SK-N-SH (cell line): ENCODE measurements around the gene LRRC75A. TPM values are rescaled to one million over a fixed set of nuclear protein-coding genes. Genes with fewer than 3 reads are reported as not detected.

Experiments
- CTCF ChIA-PET: fragments of 300-600, 350-600 bp; formaldehyde crosslinking; extraction: SDS; loops from one replicate; lab custom pipeline; 2021; lab: Yijun Ruan, JAX
- POLR2A ChIA-PET: fragments of 350-600 bp; sonication (Branson Sonifier 250); formaldehyde crosslinking; extraction: SDS; loops from one replicate; lab custom pipeline; 2020; ENCODE audit warnings: antibody characterized with exemption, inconsistent platforms; lab: Yijun Ruan, JAX
- DNase-seq: peaks from one replicate; pipeline ENCODE4 v3.0.0; 2012
- H2AFZ ChIP-seq: fragments of 200-600 bp; sonication (generic); 2 replicates; pipeline ENCODE4 v1.8.1; 2016; ENCODE audit warnings: antibody characterized with exemption, mild to moderate bottlenecking, low read depth
- H3F3A ChIP-seq: fragments of 200-600 bp; sonication (generic); replicated peaks from 2 replicates; pipeline ENCODE3; 2016; ENCODE audit warnings: antibody characterized with exemption, mild to moderate bottlenecking; ENCODE audit not compliant: insufficient read depth
- H3K27ac ChIP-seq, 2 experiments: fragments of 200-500 bp in 1 of 2; fragments of 200-600 bp in 1 of 2; sonication (Bioruptor generic) in 1 of 2; sonication (generic), shearing (Covaris generic) in 1 of 2; 2 replicates each; pipeline versions ENCODE4 v1.5.1 to v1.6.1; 2014 to 2016; ENCODE audit warnings: low read depth in 2 of 2, inconsistent platforms in 1 of 2, low read length in 1 of 2, mild to moderate bottlenecking in 1 of 2, mixed read lengths in 1 of 2
- H3K27me3 ChIP-seq: fragments of 200-600 bp; sonication (generic), shearing (Covaris generic); 2 replicates; pipeline ENCODE4 v1.6.1; 2016; ENCODE audit warnings: mixed run types; ENCODE audit not compliant: insufficient read depth
- H3K36me3 ChIP-seq, 2 experiments: fragments of 200-500 bp in 1 of 2; fragments of 200-600 bp in 1 of 2; sonication (Bioruptor generic) in 1 of 2; sonication (generic) in 1 of 2; replicated peaks in 1 of 2; 2 replicates each; pipeline versions ENCODE3 to v1.5.1; 2014 to 2016; ENCODE audit warnings: low read length in 1 of 2, mild to moderate bottlenecking in 1 of 2; ENCODE audit not compliant: insufficient read depth in 2 of 2, control insufficient read depth in 1 of 2
- H3K4me1 ChIP-seq, 2 experiments: fragments of 200-500 bp in 1 of 2; fragments of 200-600 bp in 1 of 2; sonication (Bioruptor generic) in 1 of 2; sonication (generic), shearing (Covaris generic) in 1 of 2; 2 replicates each; pipeline versions ENCODE4 v1.5.1 to v1.6.1; 2014 to 2016; ENCODE audit warnings: low read depth in 1 of 2, low read length in 1 of 2, mixed run types in 1 of 2; ENCODE audit not compliant: insufficient read depth in 2 of 2, control insufficient read depth in 1 of 2
- H3K4me2 ChIP-seq: fragments of 200-600 bp; sonication (generic), shearing (Covaris generic); 2 replicates; pipeline ENCODE4 v1.6.1; 2017; ENCODE audit warnings: mixed run types
- H3K4me3 ChIP-seq, 2 experiments: fragments of 200-500 bp in 1 of 2; fragments of 200-600 bp in 1 of 2; sonication (Bioruptor generic) in 1 of 2; sonication (generic), shearing (Covaris generic) in 1 of 2; 2 replicates each; pipeline versions ENCODE4 v1.5.1 to v1.8.1; 2014 to 2016; ENCODE audit warnings: low read depth in 2 of 2, inconsistent platforms in 1 of 2, low read length in 1 of 2, mild to moderate bottlenecking in 1 of 2, mixed read lengths in 1 of 2, moderate library complexity in 1 of 2
- H3K79me2 ChIP-seq: fragments of 200-600 bp; sonication (generic); 2 replicates; pipeline ENCODE4 v1.8.1; 2017; ENCODE audit warnings: mild to moderate bottlenecking; ENCODE audit not compliant: insufficient read depth
- H3K9ac ChIP-seq: fragments of 200-600 bp; sonication (generic); 2 replicates; pipeline ENCODE4 v1.6.1; 2017; ENCODE audit warnings: mixed run types
- H3K9me2 ChIP-seq: fragments of 200-600 bp; sonication (generic); 2 replicates; pipeline ENCODE4 v1.6.1; 2017; ENCODE audit warnings: mixed run types
- H3K9me3 ChIP-seq: fragments of 200-600 bp; sonication (generic); 2 replicates; pipeline ENCODE4 v1.6.1; 2017; ENCODE audit warnings: mixed run types, mild to moderate bottlenecking, moderate library complexity
- H4K20me1 ChIP-seq: fragments of 200-600 bp; sonication (generic); 2 replicates; pipeline ENCODE4 v1.6.1; 2017; ENCODE audit warnings: mild to moderate bottlenecking, mixed run types; ENCODE audit not compliant: insufficient read depth
- CHD2 ChIP-seq: fragments of 150-350 bp; IDR thresholded peaks from 2 replicates; pipeline ENCODE4 v1.6.1; 2018; ENCODE audit warnings: low read length; ENCODE audit not compliant: partially characterized antibody
- CTCF ChIP-seq: fragments of 200-600 bp; sonication (generic); IDR thresholded peaks from 2 replicates; pipeline ENCODE4 v1.6.1; 2017; ENCODE audit warnings: antibody characterized with exemption, mild to moderate bottlenecking, moderate library complexity
- EP300 ChIP-seq, 2 experiments: IDR thresholded peaks; 2 replicates each; pipeline versions ENCODE4 v1.4.0 to v1.6.1; 2012; ENCODE audit warnings: borderline replicate concordance in 1 of 2, low read depth in 1 of 2, low read length in 1 of 2
- PBX3 ChIP-seq: IDR thresholded peaks from 2 replicates; pipeline ENCODE4; 2012
- RAD21 ChIP-seq: IDR thresholded peaks from 2 replicates; pipeline ENCODE4 v1.6.1; 2012; ENCODE audit warnings: mild to moderate bottlenecking, low read length
- REST ChIP-seq: IDR thresholded peaks from 2 replicates; pipeline ENCODE4 v1.6.1; 2012; ENCODE audit warnings: mild to moderate bottlenecking, low read depth, low read length, moderate library complexity
- TEAD4 ChIP-seq: IDR thresholded peaks from 2 replicates; pipeline ENCODE4 v1.4.0; 2012; ENCODE audit warnings: mild to moderate bottlenecking, borderline replicate concordance; ENCODE audit not compliant: insufficient read depth
- USF1 ChIP-seq: IDR thresholded peaks from 2 replicates; pipeline ENCODE4 v1.4.0; 2012; ENCODE audit warnings: low read depth, borderline replicate concordance
- WGBS: methylation state at CpG from one replicate; pipeline ENCODE4 v1.1.6; 2017; ENCODE audit warnings: low lambda C conversion rate; 5-methylcytosine and 5-hydroxymethylcytosine counted together
- polyA plus RNA-seq, 3 experiments: library from polyadenylated mRNA; depleted of rRNA; stranded (reverse); fragments of >200 nt; gene quantifications; 2 replicates each; pipeline ENCODE4 v1.2.3, GENCODE V29; 2012

LRRC75A gene
- polyA plus RNA-seq, 1 of the 3 experiments (the other 2 are of a cell fraction) = 1.2 TPM

- H3K4me1 ChIP-seq = peaks cover 0 to 14% of the 10 kb centered on the region in 2 experiments; a peak in 1 of 4 replicates
- H3K4me3 ChIP-seq = no peak overlapping the region
- CTCF ChIA-PET = interaction anchor here (1.0 to 4.7 kb wide), 8 partner anchors 16 to 65 kb away, joined by 3 to 23 read pairs (median 4); no protein-coding TSS in a partner anchor
- H4K20me1 ChIP-seq = no peaks in the 10 kb centered on the region
- DNase-seq = no peak
- no peaks in the 10 kb centered on the region for H3K79me2 ChIP-seq
- peaks cover 28% of the 10 kb centered on the region; the same call in 1 of the 2 replicates for H3K27me3 ChIP-seq
- TF ChIP-seq CHD2 (no peak), PBX3 (no peak), REST (no peak), USF1 (no peak), CTCF (no peak), TEAD4 (no peak), EP300 (IDR thresholded peaks at IDR 0.05; ENCODE audit: borderline replicate concordance in 1 of 2, low read depth in 1 of 2, low read length in 1 of 2) (no peak), RAD21 (no peak)
- POLR2A ChIA-PET = interaction anchor here (1.6 kb wide), 1 partner anchor 55 kb away, joined by 3 read pairs; no protein-coding TSS in a partner anchor
- H3K9me2 ChIP-seq = no peaks in the 10 kb centered on the region
- H3K4me2 ChIP-seq = no peak overlapping the region
- no peak overlapping the region for H3K9ac ChIP-seq
- H3K36me3 ChIP-seq = no peaks in the 10 kb centered on the region
- H2AFZ ChIP-seq = no peak overlapping the region
- H3K9me3 ChIP-seq = no peaks in the 10 kb centered on the region
- H3F3A ChIP-seq = no peaks in the 10 kb centered on the region
- 75% methylated on average over 5 of the region's 5 CpGs for WGBS
- no peak overlapping the region for H3K27ac ChIP-seq
Measured at GRCh38 chr17:16493531-16494046, 1.6 kb upstream of the LRRC75A start.
